Activated naive CD8-positive, alpha-beta T cell (primary cell): Measurements from ENCODE around the gene CLDN6.
"Not testable (repeated sequence)": the region's sequence is repeated elsewhere in the genome, so short reads cannot be mapped to it uniquely, and the experiment has no call there.

Source experiments
- H3K27ac Mint-ChIP-seq: one replicate; pipeline ENCODE4 v1.8.0; 2021; ENCODE audit warnings: mixed read lengths
- H3K27me3 Mint-ChIP-seq: one replicate; pipeline ENCODE4 v1.8.0; 2021; ENCODE audit warnings: mixed read lengths
- H3K36me3 Mint-ChIP-seq: one replicate; pipeline ENCODE4 v1.8.0; 2021; ENCODE audit warnings: mixed read lengths
- H3K4me1 Mint-ChIP-seq: one replicate; pipeline ENCODE4 v1.8.0; 2021; ENCODE audit warnings: low read depth, mixed read lengths
- H3K4me3 Mint-ChIP-seq: one replicate; pipeline ENCODE4 v1.8.0; 2021; ENCODE audit warnings: mild to moderate bottlenecking, mixed read lengths
- H3K9me3 Mint-ChIP-seq: one replicate; pipeline ENCODE4 v1.8.0; 2021; ENCODE audit warnings: low read depth, mixed read lengths

The CLDN6 gene

GRCh38 chr16:3056336-3057180 lies 38.6 kb upstream of the CLDN6 start:
- H3K36me3 Mint-ChIP-seq = peaks cover 2% of the 10 kb centered on the region
- peaks cover 43% of the 10 kb centered on the region for H3K4me1 Mint-ChIP-seq
- H3K27ac Mint-ChIP-seq = no peak overlapping the region
- no peaks in the 10 kb centered on the region for H3K9me3 Mint-ChIP-seq
- no peak overlapping the region for H3K4me3 Mint-ChIP-seq
- H3K27me3 Mint-ChIP-seq = no peaks in the 10 kb centered on the region

DNA sequence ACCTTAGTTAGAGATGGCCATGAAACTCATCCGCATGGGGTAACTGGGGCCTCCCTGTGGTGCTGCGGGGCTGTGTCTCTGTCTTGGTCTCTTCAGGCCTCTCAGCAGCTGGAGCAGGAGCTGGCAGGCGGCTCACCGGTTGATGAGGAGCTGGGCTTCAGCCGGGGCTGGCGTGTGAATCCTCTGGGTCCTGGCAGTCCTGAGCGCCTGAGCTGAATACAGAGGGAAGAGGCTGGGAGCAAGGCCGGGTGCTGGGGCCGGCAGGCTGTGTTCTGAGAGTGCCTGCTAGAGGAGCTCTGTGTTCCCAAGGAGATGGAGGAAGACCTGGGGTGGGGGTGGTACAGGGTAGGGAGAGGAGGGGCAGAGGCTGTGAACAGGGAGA lies 37.7 kb upstream of the CLDN6 start:
- peak overlapping the region; percentile 65 for H3K4me3 Mint-ChIP-seq
- not testable (repeated sequence) for H3K9me3 Mint-ChIP-seq, H3K27me3 Mint-ChIP-seq, H3K36me3 Mint-ChIP-seq, H3K27ac Mint-ChIP-seq
- peaks cover 46% of the 10 kb centered on the region for H3K4me1 Mint-ChIP-seq

- Mint-ChIP-seq H3K4me3 (peak overlapping the region; percentile 65), H3K36me3 (peaks cover 2% of the 10 kb centered on the region), H3K9me3 (no peaks in the 10 kb centered on the region), H3K27me3 (no peaks in the 10 kb centered on the region), H3K4me1 (peaks cover 47% of the 10 kb centered on the region), H3K27ac (peak overlapping the region; percentile 30)
Measured at GRCh38 chr16:3054965-3055733, 37.2 kb upstream of the CLDN6 start.

GRCh38 chr16:3053330-3053710 lies 35.3 kb upstream of the CLDN6 start:
- not testable (repeated sequence) for H3K27me3 Mint-ChIP-seq, H3K9me3 Mint-ChIP-seq, H3K27ac Mint-ChIP-seq, H3K4me3 Mint-ChIP-seq, H3K36me3 Mint-ChIP-seq
- H3K4me1 Mint-ChIP-seq = peaks cover 41% of the 10 kb centered on the region

GRCh38 chr16:3052571-3053329 lies 34.8 kb upstream of the CLDN6 start:
- not testable (repeated sequence) for H3K4me3 Mint-ChIP-seq, H3K27me3 Mint-ChIP-seq, H3K27ac Mint-ChIP-seq, H3K36me3 Mint-ChIP-seq, H3K9me3 Mint-ChIP-seq
- H3K4me1 Mint-ChIP-seq = peaks cover 43% of the 10 kb centered on the region

- no peak overlapping the region for H3K27ac Mint-ChIP-seq
- H3K4me1 Mint-ChIP-seq = peaks cover 33% of the 10 kb centered on the region
- no peaks in the 10 kb centered on the region for H3K27me3 Mint-ChIP-seq
- peaks cover 2% of the 10 kb centered on the region for H3K36me3 Mint-ChIP-seq
- H3K4me3 Mint-ChIP-seq = no peak overlapping the region
- no peaks in the 10 kb centered on the region for H3K9me3 Mint-ChIP-seq
Measured at GRCh38 chr16:3051494-3051893, 33.5 kb upstream of the CLDN6 start.

DNA sequence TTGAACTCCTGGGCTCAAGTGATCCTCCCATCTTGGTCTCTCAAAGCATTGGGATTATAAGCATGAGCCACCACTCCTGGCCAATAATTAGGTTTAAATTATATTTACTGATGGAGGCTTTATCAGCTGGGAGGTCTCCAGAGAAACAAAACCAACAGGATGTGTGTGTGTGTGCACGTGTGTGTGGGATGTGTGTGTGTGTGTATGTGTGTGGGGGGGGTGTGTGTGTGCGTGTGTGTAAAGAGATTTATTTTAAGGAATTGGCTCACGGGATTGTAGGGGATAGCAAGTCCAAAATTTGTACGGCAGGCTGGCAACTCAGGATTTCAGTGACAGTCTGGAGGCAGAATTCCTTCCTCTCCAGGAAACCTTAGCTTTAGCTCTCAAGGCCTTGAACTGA lies 33.0 kb upstream of the CLDN6 start:
- Mint-ChIP-seq H3K27ac (no peak overlapping the region), H3K4me1 (peaks cover 32% of the 10 kb centered on the region), H3K36me3 (peaks cover 2% of the 10 kb centered on the region), H3K27me3 (no peaks in the 10 kb centered on the region), H3K4me3 (no peak overlapping the region), H3K9me3 (no peaks in the 10 kb centered on the region)

- Mint-ChIP-seq H3K9me3 (no peaks in the 10 kb centered on the region), H3K27ac (no peak overlapping the region), H3K27me3 (no peaks in the 10 kb centered on the region), H3K36me3 (peaks cover 2% of the 10 kb centered on the region), H3K4me1 (peaks cover 29% of the 10 kb centered on the region), H3K4me3 (no peak overlapping the region)
Measured at GRCh38 chr16:3050487-3050886, 32.5 kb upstream of the CLDN6 start.

DNA sequence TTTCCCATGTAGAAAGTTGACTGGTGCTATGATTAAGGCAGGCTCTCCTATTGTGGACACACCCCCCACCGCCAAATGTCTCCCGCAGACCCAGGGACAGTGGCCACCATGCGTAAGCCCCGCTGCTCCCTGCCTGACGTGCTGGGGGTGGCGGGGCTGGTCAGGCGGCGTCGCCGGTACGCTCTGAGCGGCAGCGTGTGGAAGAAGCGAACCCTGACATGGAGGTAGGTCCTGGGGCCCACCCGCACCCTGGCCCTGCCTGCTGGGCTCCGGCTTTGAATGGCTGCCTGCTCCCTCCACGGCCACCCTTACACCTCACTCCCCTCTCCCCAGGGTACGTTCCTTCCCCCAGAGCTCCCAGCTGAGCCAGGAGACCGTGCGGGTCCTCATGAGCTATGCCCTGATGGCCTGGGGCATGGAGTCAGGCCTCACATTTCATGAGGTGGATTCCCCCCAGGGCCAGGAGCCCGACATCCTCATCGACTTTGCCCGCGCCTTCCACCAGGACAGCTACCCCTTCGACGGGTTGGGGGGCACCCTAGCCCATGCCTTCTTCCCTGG lies 32.0 kb upstream of the CLDN6 start:
- no peaks in the 10 kb centered on the region for H3K9me3 Mint-ChIP-seq
- H3K27ac Mint-ChIP-seq = no peak overlapping the region
- H3K4me1 Mint-ChIP-seq = peaks cover 28% of the 10 kb centered on the region
- H3K36me3 Mint-ChIP-seq = peaks cover 2% of the 10 kb centered on the region
- no peak overlapping the region for H3K4me3 Mint-ChIP-seq
- peaks cover 2% of the 10 kb centered on the region for H3K27me3 Mint-ChIP-seq

- peaks cover 23% of the 10 kb centered on the region for H3K4me1 Mint-ChIP-seq
Measured at GRCh38 chr16:3047387-3047720, 29.4 kb upstream of the CLDN6 start.

DNA sequence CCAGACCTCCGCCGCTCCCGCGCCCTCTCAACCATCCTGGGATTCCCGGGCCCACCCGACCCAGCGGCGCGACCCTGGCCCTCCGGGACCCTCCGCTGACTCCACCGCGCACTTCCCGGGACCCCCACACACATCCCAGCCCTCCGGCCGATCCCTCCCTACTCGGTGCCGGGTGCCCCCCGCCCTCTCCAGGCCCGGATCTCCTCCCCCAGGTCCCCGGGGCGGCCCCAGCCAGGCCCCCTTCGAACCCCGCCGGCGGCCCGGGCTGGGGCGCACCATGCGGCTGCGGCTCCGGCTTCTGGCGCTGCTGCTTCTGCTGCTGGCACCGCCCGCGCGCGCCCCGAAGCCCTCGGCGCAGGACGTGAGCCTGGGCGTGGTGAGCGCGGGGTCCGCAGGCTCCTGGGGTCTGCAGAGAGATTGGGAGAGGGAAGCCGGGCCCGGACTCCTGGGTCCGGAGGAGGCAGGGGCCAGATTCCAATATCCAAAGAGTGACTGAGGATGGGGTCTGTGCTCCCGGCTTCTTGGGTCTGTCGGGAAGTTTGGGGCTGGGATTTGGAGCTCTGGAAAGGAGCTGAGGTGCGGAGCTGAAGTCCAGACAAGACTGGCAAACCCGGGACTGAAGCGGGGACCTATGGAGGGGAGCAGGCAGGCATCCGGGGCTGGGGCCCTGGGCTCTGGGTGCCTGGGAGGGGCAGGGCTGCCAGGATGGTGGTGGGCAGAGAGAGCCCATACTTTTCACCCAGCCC lies 28.8 kb upstream of the CLDN6 start:
- Mint-ChIP-seq H3K27me3 (peaks cover 10% of the 10 kb centered on the region), H3K9me3 (no peaks in the 10 kb centered on the region), H3K36me3 (no peaks in the 10 kb centered on the region), H3K27ac (no peak overlapping the region), H3K4me3 (no peak overlapping the region), H3K4me1 (peaks cover 20% of the 10 kb centered on the region)

More at GRCh38 chr16:3047387-3047720, 29.4 kb upstream of the CLDN6 start:
- Mint-ChIP-seq H3K36me3 (no peaks in the 10 kb centered on the region), H3K4me3 (no peak overlapping the region), H3K9me3 (no peaks in the 10 kb centered on the region), H3K27me3 (peaks cover 10% of the 10 kb centered on the region), H3K27ac (no peak overlapping the region)

DNA sequence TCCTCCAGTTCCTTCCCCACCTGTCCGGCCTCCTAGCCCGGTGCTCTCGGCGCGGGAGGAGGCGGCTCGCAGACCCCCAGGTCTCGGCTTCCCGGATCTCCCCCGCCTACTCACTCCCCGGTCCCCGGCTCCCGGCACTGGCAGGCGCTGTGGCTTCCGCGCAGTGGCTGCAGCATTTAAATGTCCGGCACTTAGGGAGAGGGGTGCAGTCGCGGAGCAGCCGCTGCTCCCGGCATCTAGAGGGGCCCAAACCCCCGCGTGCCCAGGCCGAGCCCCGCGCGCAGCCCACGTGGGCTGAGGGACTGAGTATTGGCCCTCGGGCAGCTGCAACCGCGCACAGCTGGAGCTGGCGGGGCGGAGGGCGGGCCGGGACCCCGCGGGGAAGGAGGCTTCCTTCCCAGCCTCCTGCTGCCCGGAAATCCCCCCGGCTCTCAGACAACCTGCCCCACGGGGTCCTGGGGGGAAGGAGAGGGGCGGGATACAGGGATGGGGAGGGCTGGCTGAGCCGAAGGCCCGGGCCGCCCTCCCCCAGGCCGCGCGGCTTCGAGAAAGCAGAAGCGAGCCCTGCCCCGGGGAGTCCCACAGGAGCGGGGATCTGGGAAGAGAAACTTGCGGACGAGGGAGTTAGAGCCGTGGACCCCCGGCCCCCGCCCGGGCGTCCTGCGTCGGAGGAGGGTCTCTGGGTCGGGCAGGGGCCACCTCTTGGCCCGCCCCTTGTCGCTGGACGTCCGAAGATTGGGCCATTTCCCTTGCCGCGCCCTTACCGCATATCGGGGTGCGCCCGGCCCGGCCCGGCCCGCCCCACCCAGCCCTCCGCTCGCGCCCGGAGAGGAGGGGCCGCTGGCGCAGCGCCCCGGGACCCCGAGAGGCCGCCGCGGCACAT lies 28.0 kb upstream of the CLDN6 start, which contains the start of gene MMP25:
MMP25 (plus strand) TSS at position 804 of the 883 bp plus-strand sequence. CDS start 357 bp downstream, outside the sequence.
- no peaks in the 10 kb centered on the region for H3K36me3 Mint-ChIP-seq
- H3K27ac Mint-ChIP-seq = no peak within 1 kb of the TSS
- H3K9me3 Mint-ChIP-seq = no peaks in the 10 kb centered on the region
- peaks cover 10% of the 10 kb centered on the region for H3K27me3 Mint-ChIP-seq
- H3K4me1 Mint-ChIP-seq = peaks cover 20% of the 10 kb centered on the region
- peak within 1 kb of the TSS; percentile 80 for H3K4me3 Mint-ChIP-seq

GRCh38 chr16:3044708-3045107 lies 26.7 kb upstream of the CLDN6 start:
- no peaks in the 10 kb centered on the region for H3K36me3 Mint-ChIP-seq
- no peaks in the 10 kb centered on the region for H3K9me3 Mint-ChIP-seq
- H3K27me3 Mint-ChIP-seq = peaks cover 14% of the 10 kb centered on the region
- no peak overlapping the region for H3K27ac Mint-ChIP-seq
- peak overlapping the region; percentile 80 for H3K4me3 Mint-ChIP-seq
- peaks cover 17% of the 10 kb centered on the region for H3K4me1 Mint-ChIP-seq
